HepG2 (cell line): ENCODE data around the gene CAMKMT. TPM values are rescaled to one million over a fixed set of nuclear protein-coding genes. Genes with fewer than 3 reads are reported as not detected.
A peak's percentile ranks its signal among the peaks of the same experiment; 100 is the strongest.

ENCODE experiments used
- ARNT ChIP-seq: fragments of 450-650 bp; IDR thresholded peaks from 2 replicates; pipeline ENCODE4 v1.6.1; 2017
- CBX5 ChIP-seq: sonication (generic); formaldehyde crosslinking; IDR thresholded peaks from 2 replicates; pipeline ENCODE4 v1.4.0; 2020; ENCODE audit warnings: missing genetic modification reagents, borderline replicate concordance
- CEBPG ChIP-seq: IDR thresholded peaks from 2 replicates; pipeline ENCODE4 v1.6.1; 2016
- DR1 ChIP-seq: sonication (generic); formaldehyde crosslinking; IDR thresholded peaks from 2 replicates; pipeline ENCODE4 v1.8.0; 2021; ENCODE audit warnings: mild to moderate bottlenecking, missing genetic modification reagents, inconsistent platforms
- JDP2 ChIP-seq: sonication (generic); formaldehyde crosslinking; IDR thresholded peaks from 2 replicates; pipeline ENCODE4 v1.8.1; 2022; ENCODE audit warnings: missing genetic modification reagents, borderline replicate concordance
- MIXL1 ChIP-seq: IDR thresholded peaks from 2 replicates; pipeline ENCODE4 v1.6.1; 2016
- NAIF1 ChIP-seq: sonication (generic); formaldehyde crosslinking; IDR thresholded peaks from 2 replicates; pipeline ENCODE4 v1.5.0; 2020; ENCODE audit warnings: mild to moderate bottlenecking, missing genetic modification reagents, borderline replicate concordance
- NFIB ChIP-seq: sonication (generic); formaldehyde crosslinking; IDR thresholded peaks from 2 replicates; pipeline ENCODE4 v1.9.0; 2021; ENCODE audit warnings: missing genetic modification reagents, mild to moderate bottlenecking, borderline replicate concordance
- PHB2 ChIP-seq: fragments of 450-650 bp; IDR thresholded peaks from 2 replicates; pipeline ENCODE4 v1.6.1; 2018; ENCODE audit not compliant: partially characterized antibody
- RFX1 ChIP-seq: fragments of 450-650 bp; IDR thresholded peaks from 2 replicates; pipeline ENCODE4 v1.6.1; 2017
- SAP130 ChIP-seq: IDR thresholded peaks from 2 replicates; pipeline ENCODE4 v1.6.1; 2016; ENCODE audit warnings: low read depth
- TARDBP ChIP-seq: sonication (generic); formaldehyde crosslinking; IDR thresholded peaks from 2 replicates; pipeline ENCODE4 v1.8.0; 2022; ENCODE audit warnings: mild to moderate bottlenecking, missing genetic modification reagents
- TBX2 ChIP-seq: sonication (generic); formaldehyde crosslinking; IDR thresholded peaks from 2 replicates; pipeline ENCODE4 v1.5.0; 2020; ENCODE audit warnings: missing genetic modification reagents, mild to moderate bottlenecking, borderline replicate concordance
- ZNF317 ChIP-seq: sonication (generic); formaldehyde crosslinking; IDR thresholded peaks from 2 replicates; pipeline ENCODE4 v1.5.0; 2020; ENCODE audit warnings: mild to moderate bottlenecking, missing genetic modification reagents
- ZNF333 ChIP-seq: sonication (generic); formaldehyde crosslinking; IDR thresholded peaks from 2 replicates; pipeline ENCODE4 v1.4.0; 2020; ENCODE audit warnings: mild to moderate bottlenecking, missing genetic modification reagents, borderline replicate concordance
- ZNF354B ChIP-seq: sonication (generic); formaldehyde crosslinking; IDR thresholded peaks from 2 replicates; pipeline ENCODE4 v1.8.0; 2022; ENCODE audit warnings: mild to moderate bottlenecking, missing genetic modification reagents
- ZNF543 ChIP-seq: sonication (generic); formaldehyde crosslinking; IDR thresholded peaks from 2 replicates; pipeline ENCODE4 v1.4.0; 2020; ENCODE audit warnings: mild to moderate bottlenecking, missing genetic modification reagents
- ZNF615 ChIP-seq: sonication (generic); formaldehyde crosslinking; IDR thresholded peaks from 2 replicates; pipeline ENCODE4 v1.5.0; 2020; ENCODE audit warnings: mild to moderate bottlenecking, missing genetic modification reagents, borderline replicate concordance
- ZNF83 ChIP-seq: sonication (generic); formaldehyde crosslinking; IDR thresholded peaks from 2 replicates; pipeline ENCODE4 v1.4.0; 2020; ENCODE audit warnings: missing genetic modification reagents, mild to moderate bottlenecking, borderline replicate concordance
- polyA plus RNA-seq, 8 experiments: library from polyadenylated mRNA; depleted of rRNA in 3 of 8; stranded (reverse) in 7 of 8; unstranded in 1 of 8; fragments of >200 nt; fragmentation: Illumina TruSeq in 4 of 8; extraction: Trizol in 4 of 8; gene quantifications; 2 replicates each; pipeline versions ENCODE4 v1.2.1 to v1.2.3, GENCODE V29; 2011 to 2016; ENCODE audit warnings: low read depth in 4 of 8, missing spikeins in 1 of 8, mixed read lengths in 1 of 8; ENCODE audit not compliant: insufficient read depth in 1 of 8
- total RNA-seq, 5 experiments: library from RNA; depleted of rRNA; stranded (reverse); fragments of >200 nt; fragmentation: Illumina TruSeq; extraction: Trizol; gene quantifications; 2 replicates each; pipeline ENCODE4 v1.2.3, GENCODE V29; 2016; ENCODE audit warnings: low read depth in 1 of 5
- TF ChIP-seq, protein P1 (sequence below): sonication (generic); formaldehyde crosslinking; IDR thresholded peaks from 2 replicates; pipeline ENCODE4 v1.9.0; 2022; ENCODE audit warnings: low read depth, missing genetic modification reagents
- TF ChIP-seq, protein P2 (sequence below): sonication (generic); formaldehyde crosslinking; IDR thresholded peaks from 2 replicates; pipeline ENCODE4 v1.5.1; 2020; ENCODE audit warnings: missing genetic modification reagents, mild to moderate bottlenecking, borderline replicate concordance
- TF ChIP-seq, protein P3 (sequence below): sonication (generic); formaldehyde crosslinking; IDR thresholded peaks from 2 replicates; pipeline ENCODE4 v1.4.0; 2020; ENCODE audit warnings: missing genetic modification reagents, mild to moderate bottlenecking, borderline replicate concordance
- TF ChIP-seq, protein P4 (sequence below), 2 experiments: IDR thresholded peaks; 2 replicates each; pipeline ENCODE4 v1.6.1; 2011 to 2012; ENCODE audit warnings: low read length in 2 of 2, borderline replicate concordance in 1 of 2, low read depth in 1 of 2, mild to moderate bottlenecking in 1 of 2, moderate library complexity in 1 of 2
- TF ChIP-seq, protein P5 (sequence below): sonication (generic); formaldehyde crosslinking; conservative IDR thresholded peaks from 2 replicates; pipeline ENCODE4 v1.4.0; 2020; ENCODE audit warnings: missing genetic modification reagents

Gene CAMKMT
- total and polyA plus RNA-seq, 2 of the 13 experiments (the other 11 are each of a cell fraction or from before 2014, with no cell fraction given) = 6.9 to 20.8 TPM

DNA sequence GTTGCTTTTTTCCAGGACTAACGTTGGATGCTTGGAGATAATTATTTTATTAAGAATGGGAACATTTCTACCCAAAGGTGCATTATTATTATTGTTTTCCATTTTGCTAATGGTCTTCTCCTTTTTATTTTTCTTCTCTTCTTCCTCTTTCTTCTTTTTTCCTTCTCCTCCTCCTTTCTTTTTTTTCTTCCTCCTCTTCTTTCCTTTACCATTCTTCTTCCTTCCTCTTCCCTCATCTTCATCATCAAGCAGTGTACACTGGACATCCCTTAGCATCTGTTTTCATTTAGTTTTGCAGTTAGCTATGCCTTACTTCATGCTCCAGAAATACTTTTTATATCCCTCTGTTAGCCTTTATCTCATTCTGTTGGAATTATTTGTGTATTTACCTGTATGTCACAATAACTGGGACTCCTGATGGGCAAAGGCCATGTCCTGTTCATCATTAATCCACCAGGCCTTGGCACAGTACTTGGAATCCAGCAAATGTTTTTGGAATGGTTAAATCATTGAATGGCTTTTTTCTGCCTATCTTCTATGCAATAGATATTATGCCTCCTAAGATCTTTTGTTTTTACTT, 162.7 kb downstream of the CAMKMT start (continued):
- TF ChIP-seq, protein P1, sequence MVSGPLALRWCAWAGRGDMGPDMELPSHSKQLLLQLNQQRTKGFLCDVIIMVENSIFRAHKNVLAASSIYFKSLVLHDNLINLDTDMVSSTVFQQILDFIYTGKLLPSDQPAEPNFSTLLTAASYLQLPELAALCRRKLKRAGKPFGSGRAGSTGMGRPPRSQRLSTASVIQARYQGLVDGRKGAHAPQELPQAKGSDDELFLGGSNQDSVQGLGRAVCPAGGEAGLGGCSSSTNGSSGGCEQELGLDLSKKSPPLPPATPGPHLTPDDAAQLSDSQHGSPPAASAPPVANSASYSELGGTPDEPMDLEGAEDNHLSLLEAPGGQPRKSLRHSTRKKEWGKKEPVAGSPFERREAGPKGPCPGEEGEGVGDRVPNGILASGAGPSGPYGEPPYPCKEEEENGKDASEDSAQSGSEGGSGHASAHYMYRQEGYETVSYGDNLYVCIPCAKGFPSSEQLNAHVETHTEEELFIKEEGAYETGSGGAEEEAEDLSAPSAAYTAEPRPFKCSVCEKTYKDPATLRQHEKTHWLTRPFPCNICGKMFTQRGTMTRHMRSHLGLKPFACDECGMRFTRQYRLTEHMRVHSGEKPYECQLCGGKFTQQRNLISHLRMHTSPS (CRISPR knock-in tag) = peak; percentile 49; the same call in 1 of the 2 replicates
- TF ChIP-seq, protein P2, sequence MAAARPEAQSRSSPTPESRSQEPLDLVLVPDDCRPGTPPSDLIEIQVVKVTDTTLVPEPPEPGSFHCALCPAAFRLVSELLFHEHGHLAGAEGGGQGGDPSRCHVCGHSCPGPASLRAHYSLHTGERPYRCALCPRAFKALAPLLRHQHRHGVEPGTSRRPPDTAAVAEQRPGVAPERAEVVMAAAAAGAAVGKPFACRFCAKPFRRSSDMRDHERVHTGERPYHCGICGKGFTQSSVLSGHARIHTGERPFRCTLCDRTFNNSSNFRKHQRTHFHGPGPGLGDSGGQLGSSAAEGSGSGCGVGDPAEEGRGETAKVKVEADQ = no peak
- no peak for TF ChIP-seq ZNF543 (CRISPR knock-in tag)
- no peak for TF ChIP-seq NAIF1 (CRISPR knock-in tag)
- no peak for TF ChIP-seq NFIB (CRISPR knock-in tag)
- TF ChIP-seq, protein P3, sequence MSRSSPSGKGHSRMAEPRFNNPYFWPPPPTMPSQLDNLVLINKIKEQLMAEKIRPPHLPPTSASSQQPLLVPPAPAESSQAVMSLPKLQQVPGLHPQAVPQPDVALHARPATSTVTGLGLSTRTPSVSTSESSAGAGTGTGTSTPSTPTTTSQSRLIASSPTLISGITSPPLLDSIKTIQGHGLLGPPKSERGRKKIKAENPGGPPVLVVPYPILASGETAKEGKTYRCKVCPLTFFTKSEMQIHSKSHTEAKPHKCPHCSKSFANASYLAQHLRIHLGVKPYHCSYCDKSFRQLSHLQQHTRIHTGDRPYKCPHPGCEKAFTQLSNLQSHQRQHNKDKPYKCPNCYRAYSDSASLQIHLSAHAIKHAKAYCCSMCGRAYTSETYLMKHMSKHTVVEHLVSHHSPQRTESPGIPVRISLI = no peak
- no peak for TF ChIP-seq ZNF317 (CRISPR knock-in tag)
- no peak for TF ChIP-seq RFX1
- no peak for TF ChIP-seq PHB2
- 0 out of 2 replicates have a peak, but pooled peaks have one; percentile 23 for TF ChIP-seq TARDBP (CRISPR knock-in tag)
- TF ChIP-seq DR1 = no peak
- no peak for TF ChIP-seq ARNT
- TF ChIP-seq, protein P4, sequence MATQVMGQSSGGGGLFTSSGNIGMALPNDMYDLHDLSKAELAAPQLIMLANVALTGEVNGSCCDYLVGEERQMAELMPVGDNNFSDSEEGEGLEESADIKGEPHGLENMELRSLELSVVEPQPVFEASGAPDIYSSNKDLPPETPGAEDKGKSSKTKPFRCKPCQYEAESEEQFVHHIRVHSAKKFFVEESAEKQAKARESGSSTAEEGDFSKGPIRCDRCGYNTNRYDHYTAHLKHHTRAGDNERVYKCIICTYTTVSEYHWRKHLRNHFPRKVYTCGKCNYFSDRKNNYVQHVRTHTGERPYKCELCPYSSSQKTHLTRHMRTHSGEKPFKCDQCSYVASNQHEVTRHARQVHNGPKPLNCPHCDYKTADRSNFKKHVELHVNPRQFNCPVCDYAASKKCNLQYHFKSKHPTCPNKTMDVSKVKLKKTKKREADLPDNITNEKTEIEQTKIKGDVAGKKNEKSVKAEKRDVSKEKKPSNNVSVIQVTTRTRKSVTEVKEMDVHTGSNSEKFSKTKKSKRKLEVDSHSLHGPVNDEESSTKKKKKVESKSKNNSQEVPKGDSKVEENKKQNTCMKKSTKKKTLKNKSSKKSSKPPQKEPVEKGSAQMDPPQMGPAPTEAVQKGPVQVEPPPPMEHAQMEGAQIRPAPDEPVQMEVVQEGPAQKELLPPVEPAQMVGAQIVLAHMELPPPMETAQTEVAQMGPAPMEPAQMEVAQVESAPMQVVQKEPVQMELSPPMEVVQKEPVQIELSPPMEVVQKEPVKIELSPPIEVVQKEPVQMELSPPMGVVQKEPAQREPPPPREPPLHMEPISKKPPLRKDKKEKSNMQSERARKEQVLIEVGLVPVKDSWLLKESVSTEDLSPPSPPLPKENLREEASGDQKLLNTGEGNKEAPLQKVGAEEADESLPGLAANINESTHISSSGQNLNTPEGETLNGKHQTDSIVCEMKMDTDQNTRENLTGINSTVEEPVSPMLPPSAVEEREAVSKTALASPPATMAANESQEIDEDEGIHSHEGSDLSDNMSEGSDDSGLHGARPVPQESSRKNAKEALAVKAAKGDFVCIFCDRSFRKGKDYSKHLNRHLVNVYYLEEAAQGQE (IDR thresholded peaks at IDR 0.05; ENCODE audit: borderline replicate concordance in 1 of 2, low read depth in 1 of 2, low read length in 2 of 2) = no peak
- TF ChIP-seq ZNF83 (CRISPR knock-in tag) = no peak
- no peak for TF ChIP-seq ZNF333 (CRISPR knock-in tag)
- TF ChIP-seq ZNF615 (CRISPR knock-in tag) = no peak
- no peak for TF ChIP-seq JDP2 (CRISPR knock-in tag)
- TF ChIP-seq MIXL1 (CRISPR knock-in tag) = 0 out of 2 replicates have a peak, but pooled peaks have one; percentile 21
- TF ChIP-seq CEBPG = peak; percentile 78
- TF ChIP-seq ZNF354B = no peak
- no peak for TF ChIP-seq SAP130 (CRISPR knock-in tag)
- TF ChIP-seq, protein P5, sequence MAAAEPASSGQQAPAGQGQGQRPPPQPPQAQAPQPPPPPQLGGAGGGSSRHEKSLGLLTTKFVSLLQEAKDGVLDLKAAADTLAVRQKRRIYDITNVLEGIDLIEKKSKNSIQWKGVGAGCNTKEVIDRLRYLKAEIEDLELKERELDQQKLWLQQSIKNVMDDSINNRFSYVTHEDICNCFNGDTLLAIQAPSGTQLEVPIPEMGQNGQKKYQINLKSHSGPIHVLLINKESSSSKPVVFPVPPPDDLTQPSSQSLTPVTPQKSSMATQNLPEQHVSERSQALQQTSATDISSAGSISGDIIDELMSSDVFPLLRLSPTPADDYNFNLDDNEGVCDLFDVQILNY (CRISPR knock-in tag) = no peak
- TF ChIP-seq CBX5 (CRISPR knock-in tag) = no peak
- no peak for TF ChIP-seq TBX2 (CRISPR knock-in tag)
